AML-193 (cell line): ENCODE results near the gene SLC41A3.
"Not testable (repeated sequence)": the region's sequence is repeated elsewhere in the genome, so short reads cannot be mapped to it uniquely, and the experiment has no call there.

Experiments used
- DNase-seq, 2 experiments: peaks; one replicate each; lab custom pipeline; 2025; lab: John Stamatoyannopoulos, UW

The SLC41A3 gene

DNA sequence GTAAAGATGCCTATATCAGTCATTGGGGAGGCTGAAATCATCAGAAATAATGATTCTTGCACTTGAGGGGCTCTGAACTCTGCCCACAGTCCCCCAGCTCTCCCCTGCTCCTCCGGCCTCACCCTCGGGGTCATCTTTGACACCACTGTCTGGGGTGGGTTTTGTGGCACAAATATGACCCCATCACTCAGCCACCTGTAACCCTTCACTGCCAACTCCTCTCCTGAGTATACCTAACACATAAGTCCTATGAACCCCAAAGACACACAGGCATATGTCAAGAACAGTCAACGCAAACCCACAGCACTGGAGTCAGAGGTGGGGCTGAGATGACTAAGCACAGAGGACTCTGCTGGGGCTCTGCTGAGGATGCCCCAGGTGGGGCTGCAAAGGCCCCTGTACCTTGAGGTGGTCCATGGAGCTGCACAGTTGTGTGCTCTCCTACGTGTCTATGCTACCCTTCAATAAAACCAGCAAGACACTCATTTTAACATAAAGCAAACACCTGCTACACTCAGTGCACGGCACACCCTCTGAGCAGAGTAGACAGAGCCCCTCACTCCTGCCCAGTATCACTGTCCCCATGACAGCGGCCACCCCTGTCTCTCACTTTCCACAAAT is 29.9 kb downstream of the SLC41A3 start:
- DNase-seq: no peak

DNA sequence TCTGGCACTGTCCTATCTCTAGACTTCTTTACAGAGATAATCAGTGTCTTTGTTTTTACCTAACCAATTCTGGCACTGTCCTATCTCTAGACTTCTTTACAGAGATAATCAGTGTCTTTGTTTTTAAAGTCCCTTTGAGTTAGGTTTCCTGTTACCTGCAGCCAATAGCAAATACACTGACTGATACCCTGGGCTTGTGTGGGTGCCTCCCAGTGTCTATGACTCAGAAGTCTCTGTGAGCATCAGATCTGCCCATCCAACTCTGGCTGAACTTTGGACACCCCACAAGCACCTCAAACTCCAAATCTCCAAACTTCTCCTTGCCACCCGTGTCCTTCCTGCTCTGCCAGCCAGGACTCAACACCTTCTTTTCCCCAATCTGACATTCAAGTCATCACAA is 30.4 kb downstream of the SLC41A3 start:
- no peak for DNase-seq

DNA sequence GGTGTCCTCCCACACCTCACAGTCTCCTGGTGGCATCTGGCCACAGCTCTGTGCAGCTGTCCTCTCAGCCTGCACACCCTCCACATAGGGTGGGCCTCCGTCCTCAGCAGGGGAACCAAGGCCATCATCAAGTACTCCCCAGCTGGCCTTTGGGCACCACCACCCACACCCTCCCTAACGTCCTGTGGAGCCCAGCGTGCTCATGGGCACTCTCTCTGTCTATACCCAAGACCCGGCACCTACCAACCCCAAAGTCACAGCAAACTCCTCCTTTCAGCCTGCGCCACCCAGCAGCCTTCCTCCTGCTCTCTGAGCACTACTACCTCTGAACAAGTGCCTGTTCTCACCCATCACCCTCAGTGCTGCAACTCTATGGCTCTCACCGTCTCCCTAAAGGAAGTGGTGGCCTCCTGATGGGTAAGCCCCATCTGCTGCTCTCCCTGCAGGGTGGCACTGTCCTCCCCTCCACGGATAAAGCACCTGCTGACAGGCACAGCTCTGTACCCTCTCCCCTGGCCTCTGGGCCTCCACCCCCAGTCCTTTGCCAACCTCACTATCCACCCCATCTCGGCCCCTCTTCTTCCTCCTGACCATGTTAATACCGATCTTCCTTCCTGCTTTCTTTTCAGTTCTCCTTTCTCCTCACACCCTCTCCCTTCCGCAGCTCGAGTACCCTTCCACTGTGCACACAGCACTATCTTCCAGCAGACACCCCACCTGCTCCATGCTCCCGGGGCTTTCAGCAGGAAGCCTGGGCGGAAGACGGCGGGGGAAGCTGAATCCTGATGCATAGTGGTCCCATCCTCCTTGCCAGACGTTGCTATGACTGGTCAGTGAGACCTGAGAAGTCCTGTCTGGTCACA is 31.5 kb downstream of the SLC41A3 start:
- DNase-seq: no peak

DNA sequence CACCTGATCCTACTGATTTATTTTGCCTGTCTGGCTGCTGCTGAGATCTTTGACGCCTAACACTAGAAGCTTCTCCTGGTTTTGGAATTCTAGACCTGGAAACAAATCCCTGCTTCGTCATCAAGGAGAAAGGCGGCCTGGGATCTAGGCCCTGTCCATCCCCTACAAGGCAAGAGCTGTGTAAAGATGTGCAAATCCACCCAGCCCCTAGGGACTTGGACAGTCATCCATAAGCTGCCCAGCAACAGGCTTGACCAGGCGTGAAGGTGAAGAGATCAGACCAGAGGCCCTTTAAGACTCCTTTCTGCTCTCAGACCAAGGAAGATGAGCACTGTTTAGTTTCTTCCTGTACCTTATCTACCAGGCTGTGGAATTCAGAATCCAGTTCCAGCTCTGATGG is 32.2 kb downstream of the SLC41A3 start:
- DNase-seq: no peak

DNA sequence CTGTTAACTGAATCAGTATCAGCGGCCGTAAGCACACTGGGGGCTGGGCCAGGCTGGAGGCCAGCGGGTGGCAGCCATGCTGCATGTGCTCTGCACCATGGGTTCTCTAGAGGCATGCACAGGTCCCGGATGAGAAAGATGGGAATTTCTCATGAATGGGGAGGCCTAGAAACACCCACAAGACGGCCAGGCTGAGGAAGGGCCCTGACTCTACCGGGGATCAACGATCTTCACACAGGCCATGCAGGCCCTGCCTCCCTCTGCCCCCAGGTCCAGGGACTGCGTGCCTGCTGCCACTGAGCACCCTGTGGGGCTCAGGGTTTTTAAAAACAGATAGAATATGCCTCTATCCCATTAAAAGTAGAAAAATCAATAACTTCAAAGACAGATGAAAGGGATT is 32.7 kb downstream of the SLC41A3 start:
- no peak for DNase-seq

DNA sequence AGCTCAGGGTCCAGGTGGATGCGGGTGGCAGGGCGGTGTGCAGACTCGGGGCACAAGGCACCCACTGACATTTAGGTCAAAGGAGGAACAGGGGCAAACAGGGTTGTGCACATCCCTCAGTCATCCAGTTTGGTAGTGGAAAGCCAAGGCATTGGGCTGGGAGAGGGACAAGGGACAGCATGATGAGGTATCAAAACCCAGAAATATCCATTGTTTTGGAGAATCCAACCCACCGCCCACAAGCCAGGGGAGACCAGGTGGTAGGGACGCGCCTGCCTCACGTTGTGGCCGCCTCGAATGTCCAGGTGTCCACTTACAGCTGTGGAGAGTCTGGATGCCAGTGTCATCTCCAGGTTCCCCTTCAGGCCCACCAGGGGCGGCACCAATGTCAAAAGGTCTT is 33.3 kb downstream of the SLC41A3 start:
- DNase-seq: no peak

DNA sequence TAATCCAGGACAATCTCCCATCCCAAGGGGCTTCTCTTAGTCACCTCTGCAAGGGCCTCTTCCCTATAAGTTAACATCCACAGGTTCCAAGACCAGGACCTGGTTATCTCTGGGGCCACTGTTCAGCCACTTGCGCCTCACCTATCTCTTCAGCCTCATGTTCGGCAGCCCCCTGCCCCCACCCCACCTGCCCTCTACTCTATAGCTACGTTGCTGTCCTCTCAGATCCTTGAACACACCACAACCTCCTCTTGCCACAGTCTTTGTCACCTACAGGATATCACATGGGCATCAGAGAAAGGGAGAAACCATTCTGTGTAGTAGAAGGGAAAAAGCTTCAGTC is 33.9 kb downstream of the SLC41A3 start:
- DNase-seq: no peak

DNA sequence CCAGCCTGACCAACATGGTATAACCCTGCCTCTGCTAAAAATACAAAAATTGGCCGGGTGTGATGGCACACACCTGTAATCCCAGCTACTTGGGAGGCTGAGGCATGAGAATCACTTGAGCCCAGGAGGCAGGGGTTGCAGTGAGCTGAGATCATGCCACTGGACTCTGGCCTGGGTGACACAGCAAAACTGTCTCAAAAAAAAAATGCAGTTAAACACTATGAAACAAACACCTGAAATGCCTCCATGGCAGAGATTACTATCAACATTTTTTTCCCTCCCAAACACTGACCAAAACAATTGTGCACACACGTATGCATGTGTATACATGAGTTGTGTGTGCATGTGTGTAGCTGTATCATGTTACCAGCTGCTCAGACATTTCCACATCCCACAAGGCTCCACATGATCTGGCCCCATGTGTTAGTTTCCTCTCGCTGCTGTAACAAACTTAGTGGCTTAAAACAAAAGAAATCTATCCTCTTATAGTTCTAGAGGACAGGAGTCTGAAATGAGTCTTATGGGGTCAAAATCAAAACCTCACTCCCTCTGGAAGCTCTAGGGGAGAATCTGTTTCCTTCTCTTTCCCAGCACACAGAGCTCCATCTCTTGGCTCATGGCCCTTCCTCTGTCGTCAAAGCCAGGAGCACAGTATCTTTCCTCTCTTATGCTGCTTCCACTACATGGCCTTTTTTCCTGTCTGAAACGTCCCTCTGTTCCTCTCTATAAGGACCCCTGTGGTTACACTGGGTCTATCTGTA is 34.5 kb downstream of the SLC41A3 start:
- no peak for DNase-seq

DNA sequence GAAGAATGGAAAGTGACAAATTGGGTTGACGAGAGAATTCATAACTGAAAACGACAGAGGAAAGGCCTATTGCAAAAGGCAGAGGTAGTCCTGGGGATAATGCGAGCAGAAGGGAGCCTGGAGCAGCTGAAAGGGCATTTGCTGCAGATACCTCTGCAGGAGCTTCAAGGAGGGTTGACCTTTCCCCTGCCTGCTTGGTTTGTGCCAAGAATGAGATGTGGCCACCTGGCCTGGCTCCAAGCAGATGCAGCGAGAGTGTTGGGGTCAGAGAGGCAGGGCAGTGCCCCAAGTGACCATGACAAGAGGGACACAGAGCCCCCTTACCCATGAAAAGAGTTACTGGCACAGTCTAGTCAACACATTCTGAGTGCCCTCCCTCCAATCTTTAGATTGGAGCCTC is 43.5 kb downstream of the SLC41A3 start:
- DNase-seq: no peak

DNA sequence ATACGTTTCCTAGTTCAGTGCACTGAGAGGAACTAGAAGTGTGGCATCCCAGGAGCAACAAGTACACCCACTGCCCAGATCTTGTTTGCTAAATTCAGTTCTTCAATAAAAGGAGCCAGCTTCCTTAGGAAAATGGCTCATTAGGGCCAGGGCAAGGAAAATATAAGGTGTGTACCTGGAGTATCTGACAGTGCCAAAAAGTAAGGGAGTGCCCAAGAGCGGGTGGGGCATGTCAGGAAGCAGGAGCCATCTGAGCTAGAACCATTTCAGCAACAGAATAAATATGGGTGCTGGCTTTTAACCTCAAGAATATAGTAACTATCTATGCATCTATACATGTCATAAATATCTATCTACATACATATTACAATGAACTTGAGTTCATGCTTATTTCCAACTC is 44.1 kb downstream of the SLC41A3 start:
- DNase-seq: no peak

DNA sequence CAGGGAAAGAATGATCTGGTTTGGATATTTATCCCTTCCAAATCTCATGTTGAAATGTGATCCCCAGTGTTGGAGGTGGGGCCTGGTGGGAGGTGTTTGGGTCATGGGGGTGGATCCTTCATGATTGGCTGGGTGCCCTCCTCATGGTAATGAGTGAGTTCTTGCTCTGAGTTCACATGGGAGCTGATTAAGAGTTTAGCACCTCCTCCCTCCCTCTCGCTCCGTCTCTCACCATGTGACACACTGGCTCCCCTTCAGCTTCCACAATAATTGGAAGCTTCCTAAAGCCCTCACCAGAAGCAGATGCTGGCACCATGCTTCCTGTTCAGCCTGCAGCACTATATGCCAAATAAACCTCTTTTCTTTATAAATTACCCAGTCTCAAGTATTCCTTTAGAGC is 45.1 kb downstream of the SLC41A3 start:
- DNase-seq: not testable (repeated sequence)

DNA sequence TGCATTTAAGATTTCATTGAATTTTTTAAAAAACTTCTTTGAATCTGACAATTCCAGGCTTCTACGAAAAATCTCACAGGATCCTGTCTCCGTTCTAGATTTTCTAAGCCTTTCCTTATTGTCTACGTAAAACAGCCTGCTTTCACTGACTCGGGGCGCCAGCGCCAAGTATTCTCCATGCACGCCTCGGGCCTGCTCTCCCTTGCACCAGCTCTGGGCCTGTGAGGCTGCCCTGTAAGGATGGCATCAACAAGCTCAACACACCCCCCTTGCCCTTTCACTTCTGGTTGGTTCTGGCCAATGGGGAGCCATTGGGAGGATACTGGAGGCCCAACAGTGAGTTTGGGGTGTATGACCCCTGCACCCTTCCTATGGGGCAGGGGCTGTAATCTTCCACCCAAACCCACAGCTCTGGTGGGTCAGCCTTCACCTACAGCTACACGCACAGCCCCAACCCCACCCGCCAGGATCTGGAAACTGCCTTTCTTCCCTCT is 47.8 kb downstream of the SLC41A3 start:
- DNase-seq: no peak

DNA sequence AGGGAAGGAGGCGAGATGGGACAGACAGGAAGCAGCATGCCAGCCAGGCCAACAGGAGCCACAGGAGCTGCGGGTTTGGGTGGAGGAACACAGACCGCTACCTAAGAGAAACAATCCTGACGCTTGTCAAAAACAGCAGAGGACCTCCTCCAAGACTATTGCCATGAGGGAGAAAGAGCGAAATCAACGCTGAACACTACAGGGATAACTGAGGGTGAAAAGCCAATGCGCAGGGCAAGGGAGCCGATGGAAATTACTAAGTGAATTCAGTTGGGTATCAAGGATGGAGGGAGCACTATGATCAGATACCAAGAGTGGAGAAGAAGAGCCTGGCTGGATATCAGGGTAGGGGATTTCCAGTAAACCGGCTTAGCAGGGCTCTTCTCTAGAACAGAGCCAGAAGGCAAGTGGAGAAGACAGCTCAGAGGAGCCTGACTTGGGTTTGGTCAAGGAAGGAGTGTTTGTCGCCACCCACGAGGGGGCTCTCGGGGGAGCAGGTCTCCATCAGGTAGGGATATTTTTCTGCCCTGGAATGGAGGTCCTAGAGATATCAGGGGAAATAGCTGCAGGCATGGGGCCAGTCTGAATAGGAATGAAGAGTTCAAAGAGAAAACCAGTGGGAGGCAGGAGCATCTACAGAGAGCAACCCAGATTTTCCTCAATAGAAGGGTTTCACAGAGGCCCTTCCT is 48.4 kb downstream of the SLC41A3 start:
- DNase-seq: no peak

DNA sequence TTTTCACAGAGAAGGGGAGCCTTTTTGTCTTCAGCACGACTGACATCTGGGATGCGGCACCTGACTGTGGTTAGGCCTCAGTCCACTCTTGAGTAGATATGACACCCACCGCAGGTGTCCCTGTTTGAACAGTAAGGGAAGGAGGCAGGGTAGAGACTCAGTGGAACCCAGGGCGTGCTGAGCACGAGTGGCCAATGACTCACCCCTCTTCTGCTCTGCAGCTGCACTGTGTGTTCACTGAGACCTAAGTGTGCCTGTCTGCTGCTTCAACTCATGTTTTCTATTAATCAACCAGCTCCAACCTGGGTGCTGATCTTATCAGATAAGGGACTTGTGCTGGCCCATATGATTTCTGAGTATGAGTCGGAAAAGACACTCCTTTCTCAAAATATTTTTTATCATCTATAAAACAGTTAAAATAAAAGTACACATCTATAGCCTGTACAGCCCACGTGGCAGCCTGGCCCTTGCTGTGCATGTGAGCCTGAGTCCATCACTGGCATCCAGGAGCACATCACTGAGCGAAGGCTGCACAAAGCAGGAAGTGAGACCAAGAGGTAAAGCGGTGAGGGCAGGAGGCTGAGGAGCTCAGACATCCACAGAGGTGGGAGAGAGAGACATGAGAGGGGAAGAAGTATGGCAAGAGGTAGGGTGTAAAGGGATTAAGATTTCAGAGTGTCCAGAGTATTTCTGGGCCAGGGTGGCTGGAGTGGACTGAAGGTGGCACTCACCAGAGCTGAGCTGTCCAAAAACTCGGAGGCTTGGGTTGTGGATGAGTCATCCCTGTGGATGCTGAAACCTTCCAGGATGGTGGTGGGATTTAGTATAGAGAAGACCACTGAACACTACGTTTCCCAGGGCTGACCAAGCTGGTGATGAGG is 49.2 kb downstream of the SLC41A3 start:
- no peak for DNase-seq

DNA sequence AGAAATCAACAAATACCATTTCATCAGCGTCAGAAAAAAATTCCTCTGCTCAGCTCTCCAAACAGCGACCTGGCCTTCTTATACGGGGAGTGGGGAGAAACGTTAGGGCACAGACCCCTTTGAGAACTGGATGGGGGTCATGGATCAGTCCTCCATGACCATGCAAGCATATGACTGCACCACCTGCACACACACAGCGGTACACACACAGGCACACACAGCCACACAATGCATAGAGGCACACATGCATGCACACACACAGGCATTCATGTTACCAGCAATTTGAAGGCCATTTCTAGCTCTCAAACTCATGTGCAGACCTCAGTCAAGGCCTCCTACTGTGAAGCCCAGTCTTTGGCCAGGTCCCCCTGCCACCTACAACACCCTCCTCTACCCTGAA is 50.2 kb downstream of the SLC41A3 start:
- no peak for DNase-seq

DNA sequence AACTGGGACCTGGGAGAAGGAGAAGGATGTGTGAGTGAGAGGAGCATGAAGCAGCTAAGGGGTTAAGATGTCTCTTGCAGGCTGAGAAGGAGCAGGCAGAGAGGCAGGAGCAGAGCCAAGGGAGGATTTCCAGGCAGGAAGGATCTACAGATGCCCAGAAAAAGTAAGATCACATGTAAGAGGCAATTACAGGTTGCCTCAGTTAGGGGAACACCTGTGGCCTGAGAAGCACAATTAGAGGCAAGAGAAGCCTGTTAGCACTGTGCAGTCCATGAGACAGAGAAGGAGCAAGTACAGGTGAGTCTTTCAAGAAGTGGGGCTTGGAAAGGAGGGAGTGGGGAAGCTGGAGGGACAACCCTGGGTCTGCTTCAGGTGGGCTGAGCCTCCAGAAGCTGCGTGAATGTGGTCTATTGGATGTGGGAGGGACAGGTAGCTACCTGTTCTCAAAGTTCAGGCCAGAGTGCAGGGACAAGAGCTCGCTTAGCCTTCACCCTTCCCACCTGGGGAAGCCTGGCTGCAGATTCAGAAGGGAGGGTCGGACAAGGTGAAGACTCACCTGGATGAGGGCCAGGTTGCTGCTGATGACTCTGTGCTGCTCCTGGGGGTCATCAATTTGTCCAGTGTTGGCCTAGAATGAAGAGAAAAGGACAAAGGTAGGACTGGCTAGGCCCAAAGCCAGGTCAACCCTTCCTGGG is 50.7 kb downstream of the SLC41A3 start:
- no peak for DNase-seq

DNA sequence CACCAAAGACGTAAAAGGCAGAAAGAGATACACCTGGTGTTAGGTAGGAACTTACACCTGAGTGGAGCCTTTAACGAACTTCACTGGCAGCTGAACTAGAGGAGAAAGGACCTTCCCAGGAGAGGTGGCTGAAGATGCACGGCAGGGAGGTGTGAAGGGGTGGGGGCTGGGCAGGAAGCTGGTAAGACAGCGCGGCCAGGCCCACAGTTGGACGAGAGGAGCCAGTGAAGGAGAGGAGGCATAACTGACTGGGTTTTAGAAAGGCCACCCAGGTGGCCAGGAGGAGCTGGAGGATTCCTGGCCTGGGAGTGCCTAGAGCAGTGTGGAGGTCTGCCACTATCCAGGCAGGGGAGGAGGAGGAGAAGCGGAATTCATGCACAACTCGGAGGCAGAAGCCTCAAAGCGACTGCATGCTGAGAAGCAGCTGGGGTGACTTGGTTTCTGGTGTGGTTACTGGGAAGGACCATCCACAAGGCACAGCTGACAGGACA is 51.9 kb downstream of the SLC41A3 start:
- DNase-seq: no peak

DNA sequence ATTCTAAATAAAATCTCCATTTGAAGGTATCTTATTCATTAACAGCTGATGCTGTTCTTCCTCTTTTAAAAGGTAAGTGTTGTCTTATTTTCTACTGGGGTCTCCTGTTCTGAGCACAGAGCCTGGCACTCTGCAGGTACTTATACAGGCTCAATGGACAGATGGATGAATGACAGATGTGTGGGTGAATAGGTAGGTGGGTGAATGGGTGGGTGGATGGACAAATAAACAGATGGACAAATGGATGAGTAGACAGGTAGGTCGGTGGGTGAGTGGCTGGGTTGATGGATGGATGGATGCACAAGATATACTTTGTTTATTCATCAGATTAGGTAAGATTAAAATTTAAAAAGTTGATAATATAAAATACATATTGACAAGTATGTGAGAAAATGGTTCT is 53.5 kb downstream of the SLC41A3 start:
- no peak for DNase-seq

DNA sequence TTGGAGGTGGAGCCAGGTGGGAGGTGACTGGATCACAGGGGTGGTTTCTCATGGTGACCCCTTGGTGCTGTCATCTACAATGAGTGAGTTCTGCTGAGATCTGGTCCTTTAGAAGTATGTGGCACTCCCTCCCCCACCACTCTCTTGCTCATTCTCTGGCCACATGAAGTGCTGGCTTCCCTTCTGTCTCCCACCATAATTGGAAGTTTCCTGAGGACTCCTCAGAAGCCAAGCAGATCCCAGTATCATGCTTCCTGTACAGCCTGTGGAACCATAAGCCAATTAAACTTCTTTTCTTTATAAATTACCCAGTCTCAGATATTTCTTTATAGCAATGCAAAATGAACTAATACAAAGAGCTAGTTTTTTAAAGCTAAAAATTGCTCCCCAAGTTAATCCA is 54.7 kb downstream of the SLC41A3 start:
- DNase-seq: no peak

DNA sequence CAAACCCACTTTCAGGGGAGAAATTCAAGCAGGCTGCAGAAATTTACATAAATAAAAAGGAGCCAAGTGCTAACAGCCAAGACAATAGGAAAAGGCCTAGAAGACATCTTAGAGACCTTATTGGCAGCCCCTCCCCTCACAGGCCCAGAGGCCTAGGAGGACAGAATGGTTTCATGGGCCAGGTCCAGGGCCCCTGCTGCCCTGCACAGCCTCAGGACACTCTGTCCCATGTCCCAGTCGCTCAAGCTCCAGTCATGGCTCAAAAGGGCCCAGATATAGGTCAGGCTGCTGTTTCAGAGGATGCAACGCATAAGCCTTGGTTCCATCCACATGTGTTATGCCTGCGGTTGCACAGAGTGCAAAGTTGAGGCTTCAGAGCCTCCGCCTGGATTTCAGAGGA is 55.8 kb downstream of the SLC41A3 start:
- no peak for DNase-seq

DNA sequence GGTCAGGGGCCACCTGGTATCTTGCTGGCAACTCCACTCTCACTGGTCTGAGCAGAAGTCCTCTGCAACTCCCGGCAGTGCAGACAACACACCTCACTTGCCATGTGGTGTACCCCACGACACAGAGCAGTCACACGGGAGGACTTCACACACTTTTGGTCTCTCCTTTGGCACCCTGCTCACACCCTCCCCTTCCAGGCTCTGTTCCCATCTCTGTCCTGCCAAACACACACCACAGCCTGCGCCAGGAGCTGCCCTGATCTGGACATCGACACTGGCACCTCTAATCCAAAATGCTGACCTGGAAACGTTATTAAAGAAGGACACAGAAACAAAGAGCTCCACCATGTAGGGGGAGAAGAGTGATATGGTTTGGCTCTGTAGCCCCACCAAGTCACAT is 57.2 kb downstream of the SLC41A3 start:
- no peak for DNase-seq
